NCI-H2029 (cell line): Measurements from ENCODE around the gene NBPF15.
"Not testable (repeated sequence)": the region's sequence is repeated elsewhere in the genome, so short reads cannot be mapped to it uniquely, and the experiment has no call there.

Experiments used
- DNase-seq: peaks from one replicate; lab custom pipeline; 2025; lab: John Stamatoyannopoulos, UW

NBPF15 gene

GRCh38 chr1:144461136-144461759, at the start of gene NBPF15:
NBPF15 (minus strand) TSS chr1:144461669; CDS start chr1:144440003, 21,666 bp downstream.
- not testable (repeated sequence) for DNase-seq

GRCh38 chr1:144496429-144496828, 35.0 kb upstream of the NBPF15 start:
- DNase-seq = not testable (repeated sequence)

- not testable (repeated sequence) for DNase-seq
Measured at GRCh38 chr1:144494130-144494529, 32.7 kb upstream of the NBPF15 start.

GRCh38 chr1:144490394-144490793, 28.9 kb upstream of the NBPF15 start:
- not testable (repeated sequence) for DNase-seq

- DNase-seq = not testable (repeated sequence)
Measured at GRCh38 chr1:144487002-144487401, 25.5 kb upstream of the NBPF15 start.

GRCh38 chr1:144485048-144485993, 23.9 kb upstream of the NBPF15 start:
- not testable (repeated sequence) for DNase-seq

GRCh38 chr1:144473897-144474296, 12.4 kb upstream of the NBPF15 start:
- DNase-seq = not testable (repeated sequence)

- DNase-seq = not testable (repeated sequence)
Measured at GRCh38 chr1:144471434-144471833, 10.0 kb upstream of the NBPF15 start.

- DNase-seq = not testable (repeated sequence)
Measured at GRCh38 chr1:144461778-144462177, 309 bp upstream of the NBPF15 start.

- DNase-seq = not testable (repeated sequence)
Measured at GRCh38 chr1:144460686-144461085, 783 bp downstream of the NBPF15 start.

- not testable (repeated sequence) for DNase-seq
Measured at GRCh38 chr1:144442402-144442801, 19.1 kb downstream of the NBPF15 start.

GRCh38 chr1:144439737-144440136, 21.7 kb downstream of the NBPF15 start:
- not testable (repeated sequence) for DNase-seq

- DNase-seq = not testable (repeated sequence)
Measured at GRCh38 chr1:144418891-144419694, 42.4 kb downstream of the NBPF15 start.

- DNase-seq = not testable (repeated sequence)
Measured at GRCh38 chr1:144413404-144414118, 47.9 kb downstream of the NBPF15 start.

GRCh38 chr1:144412491-144413403, 48.7 kb downstream of the NBPF15 start:
- not testable (repeated sequence) for DNase-seq

- not testable (repeated sequence) for DNase-seq
Measured at GRCh38 chr1:144412068-144412471, 49.4 kb downstream of the NBPF15 start.

GRCh38 chr1:144402807-144403206, 58.7 kb downstream of the NBPF15 start:
- not testable (repeated sequence) for DNase-seq

GRCh38 chr1:144371651-144372050, 89.8 kb downstream of the NBPF15 start:
- not testable (repeated sequence) for DNase-seq
